K562 (cell line): ENCODE data around the gene CIB1. TPM values are rescaled to one million over a fixed set of nuclear protein-coding genes. Genes with fewer than 3 reads are reported as not detected.

Experiments
- HOXB6 ChIP-seq: fragments of 250-450 bp; sonication (Bioruptor Pico); IDR thresholded peaks from 2 replicates; pipeline ENCODE4 v1.5.1; 2022; ENCODE audit warnings: mild to moderate bottlenecking, borderline replicate concordance
- POLR2AphosphoS2 ChIP-seq: IDR thresholded peaks from 2 replicates; pipeline ENCODE4 v1.6.1; 2012; ENCODE audit warnings: low read length, improper control_type of control experiment
- RCOR1 ChIP-seq, 2 experiments: IDR thresholded peaks; 2 replicates each; pipeline ENCODE4 v1.6.1; 2012; ENCODE audit warnings: low read depth in 2 of 2, low read length in 2 of 2, borderline replicate concordance in 1 of 2, improper control_type of control experiment in 1 of 2
- SMARCA5 ChIP-seq: fragments of 450-650 bp; IDR thresholded peaks from 2 replicates; pipeline ENCODE4 v1.6.1; 2016
- SOX6 ChIP-seq: fragments of 450-650 bp; IDR thresholded peaks from 2 replicates; pipeline ENCODE4 v1.6.1; 2014; ENCODE audit warnings: mild to moderate bottlenecking
- STAT5A ChIP-seq: IDR thresholded peaks from 2 replicates; pipeline ENCODE4 v1.6.1; 2012; ENCODE audit warnings: low read length, inconsistent platforms, borderline replicate concordance
- SUPT5H ChIP-seq: fragments of 450-650 bp; IDR thresholded peaks from 2 replicates; pipeline ENCODE4 v1.6.1; 2016
- ZBTB33 ChIP-seq: sonication (generic); formaldehyde crosslinking; IDR thresholded peaks from 2 replicates; pipeline ENCODE4 v1.8.1; 2023; ENCODE audit warnings: mild to moderate bottlenecking, missing genetic modification reagents
- ZNF146 ChIP-seq: IDR thresholded peaks from one replicate; pipeline ENCODE4 v1.6.1; 2018; ENCODE audit warnings: missing compliant biosample characterization; ENCODE audit not compliant: unreplicated experiment
- ZNF696 ChIP-seq: fragments of 250-450 bp; sonication (Bioruptor Pico); conservative IDR thresholded peaks from 2 replicates; pipeline ENCODE4 v1.4.0; 2020; ENCODE audit warnings: mild to moderate bottlenecking, moderate library complexity
- polyA plus RNA-seq, 8 experiments: library from polyadenylated mRNA; depleted of rRNA in 4 of 8; stranded (reverse) in 5 of 8; unstranded in 3 of 8; fragments of >200 nt; fragmentation: Nextera tagmentation in 2 of 8; fragmentation: Illumina TruSeq in 1 of 8; extraction: Ambion mirVana in 2 of 8; extraction: Trizol in 1 of 8; gene quantifications; 2 replicates each; pipeline versions ENCODE4 v1.2.1 to v1.2.3, GENCODE V29; 2011 to 2014; ENCODE audit warnings: inconsistent platforms in 1 of 8, missing spikeins in 1 of 8
- total RNA-seq, 7 experiments: library from RNA; depleted of rRNA in 6 of 7; stranded (reverse); fragments of >200 nt in 6 of 7; fragmentation: Illumina TruSeq in 2 of 7; extraction: Trizol in 2 of 7; gene quantifications; 2 replicates each; pipeline versions ENCODE4 v1.2.1 to v1.2.3, GENCODE V29; 2011 to 2021; ENCODE audit warnings: low replicate concordance in 1 of 7
- TF ChIP-seq, protein P1 (sequence below): fragments of 250-450 bp; sonication (Bioruptor Pico); IDR thresholded peaks from 2 replicates; pipeline ENCODE4 v1.4.0; 2020

CIB1 gene
- total and polyA plus RNA-seq, 9 of the 15 experiments (the other 6 are each of a cell fraction or from before 2014, with no cell fraction given): 14.9 to 136 (median 64.5) TPM

- TF ChIP-seq, protein P1, sequence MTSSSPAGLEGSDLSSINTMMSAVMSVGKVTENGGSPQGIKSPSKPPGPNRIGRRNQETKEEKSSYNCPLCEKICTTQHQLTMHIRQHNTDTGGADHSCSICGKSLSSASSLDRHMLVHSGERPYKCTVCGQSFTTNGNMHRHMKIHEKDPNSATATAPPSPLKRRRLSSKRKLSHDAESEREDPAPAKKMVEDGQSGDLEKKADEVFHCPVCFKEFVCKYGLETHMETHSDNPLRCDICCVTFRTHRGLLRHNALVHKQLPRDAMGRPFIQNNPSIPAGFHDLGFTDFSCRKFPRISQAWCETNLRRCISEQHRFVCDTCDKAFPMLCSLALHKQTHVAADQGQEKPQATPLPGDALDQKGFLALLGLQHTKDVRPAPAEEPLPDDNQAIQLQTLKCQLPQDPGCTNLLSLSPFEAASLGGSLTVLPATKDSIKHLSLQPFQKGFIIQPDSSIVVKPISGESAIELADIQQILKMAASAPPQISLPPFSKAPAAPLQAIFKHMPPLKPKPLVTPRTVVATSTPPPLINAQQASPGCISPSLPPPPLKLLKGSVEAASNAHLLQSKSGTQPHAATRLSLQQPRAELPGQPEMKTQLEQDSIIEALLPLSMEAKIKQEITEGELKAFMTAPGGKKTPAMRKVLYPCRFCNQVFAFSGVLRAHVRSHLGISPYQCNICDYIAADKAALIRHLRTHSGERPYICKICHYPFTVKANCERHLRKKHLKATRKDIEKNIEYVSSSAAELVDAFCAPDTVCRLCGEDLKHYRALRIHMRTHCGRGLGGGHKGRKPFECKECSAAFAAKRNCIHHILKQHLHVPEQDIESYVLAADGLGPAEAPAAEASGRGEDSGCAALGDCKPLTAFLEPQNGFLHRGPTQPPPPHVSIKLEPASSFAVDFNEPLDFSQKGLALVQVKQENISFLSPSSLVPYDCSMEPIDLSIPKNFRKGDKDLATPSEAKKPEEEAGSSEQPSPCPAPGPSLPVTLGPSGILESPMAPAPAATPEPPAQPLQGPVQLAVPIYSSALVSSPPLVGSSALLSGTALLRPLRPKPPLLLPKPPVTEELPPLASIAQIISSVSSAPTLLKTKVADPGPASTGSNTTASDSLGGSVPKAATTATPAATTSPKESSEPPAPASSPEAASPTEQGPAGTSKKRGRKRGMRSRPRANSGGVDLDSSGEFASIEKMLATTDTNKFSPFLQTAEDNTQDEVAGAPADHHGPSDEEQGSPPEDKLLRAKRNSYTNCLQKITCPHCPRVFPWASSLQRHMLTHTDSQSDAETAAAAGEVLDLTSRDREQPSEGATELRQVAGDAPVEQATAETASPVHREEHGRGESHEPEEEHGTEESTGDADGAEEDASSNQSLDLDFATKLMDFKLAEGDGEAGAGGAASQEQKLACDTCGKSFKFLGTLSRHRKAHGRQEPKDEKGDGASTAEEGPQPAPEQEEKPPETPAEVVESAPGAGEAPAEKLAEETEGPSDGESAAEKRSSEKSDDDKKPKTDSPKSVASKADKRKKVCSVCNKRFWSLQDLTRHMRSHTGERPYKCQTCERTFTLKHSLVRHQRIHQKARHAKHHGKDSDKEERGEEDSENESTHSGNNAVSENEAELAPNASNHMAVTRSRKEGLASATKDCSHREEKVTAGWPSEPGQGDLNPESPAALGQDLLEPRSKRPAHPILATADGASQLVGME: no peak
- no peak for TF ChIP-seq RCOR1 (IDR thresholded peaks at IDR 0.05; ENCODE audit: borderline replicate concordance in 1 of 2, low read depth in 2 of 2, low read length in 2 of 2)
- TF ChIP-seq SMARCA5: no peak
- no peak for TF ChIP-seq HOXB6
- no peak for TF ChIP-seq ZBTB33 (CRISPR knock-in tag)
- no peak for TF ChIP-seq STAT5A
- TF ChIP-seq POLR2AphosphoS2: no peak
- TF ChIP-seq SUPT5H: no peak
- no peak for TF ChIP-seq ZNF146 (CRISPR knock-in tag)
- no peak for TF ChIP-seq SOX6
- no peak for TF ChIP-seq ZNF696 (CRISPR knock-in tag)
Measured at GRCh38 chr15:90257776-90258175, 24.0 kb upstream of the CIB1 start (continued).
